GM12892 (cell line): ENCODE results near the gene NDP.

Experiments used
- POLR2A ChIP-seq: IDR thresholded peaks from 2 replicates; pipeline ENCODE4 v1.6.1; 2011; ENCODE audit warnings: low read depth, low read length, control low read depth
- TAF1 ChIP-seq: IDR thresholded peaks from 2 replicates; pipeline ENCODE4 v1.6.1; 2011; ENCODE audit warnings: low read depth, mild to moderate bottlenecking, control low read depth, low read length, borderline replicate concordance

DNA sequence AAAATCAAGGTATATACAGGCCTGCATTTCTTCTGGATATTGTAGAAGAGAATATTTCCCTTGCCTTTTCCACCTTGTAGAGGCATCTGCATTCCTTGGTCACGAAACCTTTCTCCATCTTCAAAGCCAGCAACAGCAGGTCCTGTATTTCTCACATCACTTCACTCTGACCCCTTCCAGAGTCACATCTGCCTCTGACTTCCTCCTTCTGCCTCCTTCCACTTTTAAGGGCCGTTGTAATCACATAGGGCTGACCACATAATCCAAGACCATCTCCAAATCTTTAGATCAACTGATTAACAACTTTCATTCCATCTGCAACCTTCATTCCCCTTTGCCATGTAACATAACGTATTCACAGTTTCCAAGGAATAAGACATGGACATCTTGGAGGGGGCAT lies 38.3 kb upstream of the NDP start:
- TF ChIP-seq POLR2A (no peak), TAF1 (no peak)
